Neural cell (in vitro differentiated cells): ENCODE measurements around the gene YWHAG. TPM values are rescaled to one million over a fixed set of nuclear protein-coding genes. Genes with fewer than 3 reads are reported as not detected.

Experiments
- H2AFZ ChIP-seq: fragments of 200-600, 300-800 bp; sonication (generic), shearing (Covaris generic); 2 replicates; pipeline ENCODE4 v1.6.0; 2014; ENCODE audit warnings: low read depth, mild to moderate bottlenecking, antibody characterized with exemption, low read length, moderate library complexity
- H3F3A ChIP-seq: fragments of 200-600 bp; shearing (Covaris generic); 2 replicates; pipeline ENCODE4 v1.6.1; 2016; ENCODE audit warnings: mild to moderate bottlenecking, moderate library complexity, mixed read lengths, antibody characterized with exemption, low read length; ENCODE audit not compliant: insufficient read depth, poor library complexity, severe bottlenecking
- H3K27ac ChIP-seq: fragments of 200-600, 300-800 bp; sonication (generic), shearing (Covaris generic); 2 replicates; pipeline ENCODE4 v1.5.1; 2014; ENCODE audit warnings: mild to moderate bottlenecking, low read length, moderate library complexity
- H3K27me3 ChIP-seq: fragments of 300-800, 200-600 bp; sonication (generic), shearing (Covaris generic); 2 replicates; pipeline ENCODE4 v1.6.0; 2014; ENCODE audit warnings: mild to moderate bottlenecking, low read depth, low read length, moderate library complexity; ENCODE audit not compliant: insufficient read depth
- H3K36me3 ChIP-seq: fragments of 300-800, 200-600 bp; sonication (generic), shearing (Covaris generic); 2 replicates; pipeline ENCODE4 v1.5.1; 2014; ENCODE audit warnings: mild to moderate bottlenecking, antibody characterized with exemption, low read length, moderate library complexity; ENCODE audit not compliant: insufficient read depth
- H3K4me2 ChIP-seq: fragments of 300-800, 200-600 bp; sonication (generic), shearing (Covaris generic); 2 replicates; pipeline ENCODE4 v1.6.0; 2014; ENCODE audit warnings: mild to moderate bottlenecking, low read length
- H3K4me3 ChIP-seq: fragments of 300-800, 200-600 bp; sonication (generic), shearing (Covaris generic); 2 replicates; pipeline ENCODE4 v1.5.1; 2014; ENCODE audit warnings: mild to moderate bottlenecking, low read length, moderate library complexity
- H3K79me2 ChIP-seq: fragments of 200-600 bp; shearing (Covaris generic); replicated peaks from 2 replicates; pipeline ENCODE4 v1.6.0; 2014; ENCODE audit warnings: mild to moderate bottlenecking, low read length, moderate library complexity; ENCODE audit not compliant: insufficient read depth
- H3K9ac ChIP-seq: fragments of 300-800, 200-600 bp; sonication (generic), shearing (Covaris generic); 2 replicates; pipeline ENCODE4 v1.6.1; 2016; ENCODE audit warnings: mild to moderate bottlenecking, low read length, mixed read lengths
- H3K9me2 ChIP-seq: fragments of 200-600 bp; shearing (Covaris generic); 2 replicates; pipeline ENCODE4 v1.6.1; 2016; ENCODE audit warnings: mild to moderate bottlenecking, low read length, mixed read lengths; ENCODE audit not compliant: insufficient read depth
- H3K9me3 ChIP-seq: fragments of 200-600, 300-800 bp; sonication (generic), shearing (Covaris generic); 2 replicates; pipeline ENCODE4 v1.6.1; 2016; ENCODE audit warnings: mild to moderate bottlenecking, mixed run types, low read length, moderate library complexity, mixed read lengths
- H4K20me1 ChIP-seq: fragments of 200-600 bp; shearing (Covaris generic); 2 replicates; pipeline ENCODE4 v1.6.1; 2016; ENCODE audit warnings: mild to moderate bottlenecking, mixed run types; ENCODE audit not compliant: insufficient read depth
- EP300 ChIP-seq: fragments of 450-650 bp; conservative IDR thresholded peaks from 2 replicates; pipeline ENCODE4 v1.6.1; 2014; ENCODE audit warnings: antibody characterized with exemption, mild to moderate bottlenecking, moderate library complexity; ENCODE audit not compliant: poor library complexity, severe bottlenecking
- EZH2 ChIP-seq: fragments of 200-600, 300-800 bp; shearing (Covaris generic), sonication (generic); IDR thresholded peaks from 2 replicates; pipeline ENCODE4 v1.6.1; 2014; ENCODE audit warnings: antibody characterized with exemption, low read length, borderline replicate concordance, mild to moderate bottlenecking; ENCODE audit not compliant: insufficient read depth, poor library complexity, severe bottlenecking
- MXI1 ChIP-seq: fragments of 450-650 bp; conservative IDR thresholded peaks from 2 replicates; pipeline ENCODE4 v1.6.1; 2014; ENCODE audit warnings: antibody characterized with exemption, mild to moderate bottlenecking; ENCODE audit not compliant: poor library complexity, severe bottlenecking
- POLR2AphosphoS5 ChIP-seq: IDR thresholded peaks from 2 replicates; pipeline ENCODE4 v1.6.1; 2012
- RAD21 ChIP-seq: fragments of 450-650 bp; conservative IDR thresholded peaks from 2 replicates; pipeline ENCODE4 v1.6.1; 2014; ENCODE audit warnings: antibody characterized with exemption, mild to moderate bottlenecking, moderate library complexity
- SMC3 ChIP-seq: fragments of 450-650 bp; conservative IDR thresholded peaks from 2 replicates; pipeline ENCODE4 v1.6.1; 2014; ENCODE audit warnings: antibody characterized with exemption, mild to moderate bottlenecking, moderate library complexity; ENCODE audit not compliant: poor library complexity
- TAF1 ChIP-seq: IDR thresholded peaks from 2 replicates; pipeline ENCODE4 v1.6.1; 2012; ENCODE audit warnings: low read depth
- polyA plus RNA-seq: library from polyadenylated mRNA; depleted of rRNA; stranded (reverse); fragments of >200 nt; gene quantifications from 2 replicates; pipeline ENCODE4 v1.2.3, GENCODE V29; 2014
- TF ChIP-seq, protein P1 (sequence below): IDR thresholded peaks from 2 replicates; pipeline ENCODE4 v1.6.1; 2012; ENCODE audit warnings: borderline replicate concordance
- TF ChIP-seq, protein P2 (sequence below): fragments of 450-650 bp; IDR thresholded peaks from 2 replicates; pipeline ENCODE4 v1.5.1; 2014; ENCODE audit warnings: antibody characterized with exemption, mild to moderate bottlenecking, moderate library complexity; ENCODE audit not compliant: poor library complexity, severe bottlenecking

The YWHAG gene
- polyA plus RNA-seq, 1 donor from 2014 or later: 284 TPM

GRCh38 chr7:76354516-76354915 is 4.3 kb downstream of the YWHAG start:
- Histone ChIP-seq H3F3A (peaks cover 10% of the 10 kb centered on the region), H3K9me3 (no peaks in the 10 kb centered on the region), H4K20me1 (peaks cover 37% of the 10 kb centered on the region), H3K36me3 (peaks cover 23% of the 10 kb centered on the region), H3K4me2 (no peak overlapping the region), H3K9ac (no peak overlapping the region), H3K27me3 (no peaks in the 10 kb centered on the region), H3K4me3 (peak overlapping the region; percentile 99), H3K9me2 (no peaks in the 10 kb centered on the region), H3K79me2 (peaks cover 88% of the 10 kb centered on the region), H3K27ac (no peak overlapping the region), H2AFZ (no peak overlapping the region)
- no peak for TF ChIP-seq RAD21
- TF ChIP-seq MXI1: no peak
- TF ChIP-seq, protein P1, sequence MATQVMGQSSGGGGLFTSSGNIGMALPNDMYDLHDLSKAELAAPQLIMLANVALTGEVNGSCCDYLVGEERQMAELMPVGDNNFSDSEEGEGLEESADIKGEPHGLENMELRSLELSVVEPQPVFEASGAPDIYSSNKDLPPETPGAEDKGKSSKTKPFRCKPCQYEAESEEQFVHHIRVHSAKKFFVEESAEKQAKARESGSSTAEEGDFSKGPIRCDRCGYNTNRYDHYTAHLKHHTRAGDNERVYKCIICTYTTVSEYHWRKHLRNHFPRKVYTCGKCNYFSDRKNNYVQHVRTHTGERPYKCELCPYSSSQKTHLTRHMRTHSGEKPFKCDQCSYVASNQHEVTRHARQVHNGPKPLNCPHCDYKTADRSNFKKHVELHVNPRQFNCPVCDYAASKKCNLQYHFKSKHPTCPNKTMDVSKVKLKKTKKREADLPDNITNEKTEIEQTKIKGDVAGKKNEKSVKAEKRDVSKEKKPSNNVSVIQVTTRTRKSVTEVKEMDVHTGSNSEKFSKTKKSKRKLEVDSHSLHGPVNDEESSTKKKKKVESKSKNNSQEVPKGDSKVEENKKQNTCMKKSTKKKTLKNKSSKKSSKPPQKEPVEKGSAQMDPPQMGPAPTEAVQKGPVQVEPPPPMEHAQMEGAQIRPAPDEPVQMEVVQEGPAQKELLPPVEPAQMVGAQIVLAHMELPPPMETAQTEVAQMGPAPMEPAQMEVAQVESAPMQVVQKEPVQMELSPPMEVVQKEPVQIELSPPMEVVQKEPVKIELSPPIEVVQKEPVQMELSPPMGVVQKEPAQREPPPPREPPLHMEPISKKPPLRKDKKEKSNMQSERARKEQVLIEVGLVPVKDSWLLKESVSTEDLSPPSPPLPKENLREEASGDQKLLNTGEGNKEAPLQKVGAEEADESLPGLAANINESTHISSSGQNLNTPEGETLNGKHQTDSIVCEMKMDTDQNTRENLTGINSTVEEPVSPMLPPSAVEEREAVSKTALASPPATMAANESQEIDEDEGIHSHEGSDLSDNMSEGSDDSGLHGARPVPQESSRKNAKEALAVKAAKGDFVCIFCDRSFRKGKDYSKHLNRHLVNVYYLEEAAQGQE: no peak
- TF ChIP-seq SMC3: no peak
- TF ChIP-seq EP300: no peak
- no peak for TF ChIP-seq POLR2AphosphoS5
- TF ChIP-seq, protein P2, sequence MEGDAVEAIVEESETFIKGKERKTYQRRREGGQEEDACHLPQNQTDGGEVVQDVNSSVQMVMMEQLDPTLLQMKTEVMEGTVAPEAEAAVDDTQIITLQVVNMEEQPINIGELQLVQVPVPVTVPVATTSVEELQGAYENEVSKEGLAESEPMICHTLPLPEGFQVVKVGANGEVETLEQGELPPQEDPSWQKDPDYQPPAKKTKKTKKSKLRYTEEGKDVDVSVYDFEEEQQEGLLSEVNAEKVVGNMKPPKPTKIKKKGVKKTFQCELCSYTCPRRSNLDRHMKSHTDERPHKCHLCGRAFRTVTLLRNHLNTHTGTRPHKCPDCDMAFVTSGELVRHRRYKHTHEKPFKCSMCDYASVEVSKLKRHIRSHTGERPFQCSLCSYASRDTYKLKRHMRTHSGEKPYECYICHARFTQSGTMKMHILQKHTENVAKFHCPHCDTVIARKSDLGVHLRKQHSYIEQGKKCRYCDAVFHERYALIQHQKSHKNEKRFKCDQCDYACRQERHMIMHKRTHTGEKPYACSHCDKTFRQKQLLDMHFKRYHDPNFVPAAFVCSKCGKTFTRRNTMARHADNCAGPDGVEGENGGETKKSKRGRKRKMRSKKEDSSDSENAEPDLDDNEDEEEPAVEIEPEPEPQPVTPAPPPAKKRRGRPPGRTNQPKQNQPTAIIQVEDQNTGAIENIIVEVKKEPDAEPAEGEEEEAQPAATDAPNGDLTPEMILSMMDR: no peak
- TF ChIP-seq TAF1: no peak
- TF ChIP-seq EZH2: no peak

DNA sequence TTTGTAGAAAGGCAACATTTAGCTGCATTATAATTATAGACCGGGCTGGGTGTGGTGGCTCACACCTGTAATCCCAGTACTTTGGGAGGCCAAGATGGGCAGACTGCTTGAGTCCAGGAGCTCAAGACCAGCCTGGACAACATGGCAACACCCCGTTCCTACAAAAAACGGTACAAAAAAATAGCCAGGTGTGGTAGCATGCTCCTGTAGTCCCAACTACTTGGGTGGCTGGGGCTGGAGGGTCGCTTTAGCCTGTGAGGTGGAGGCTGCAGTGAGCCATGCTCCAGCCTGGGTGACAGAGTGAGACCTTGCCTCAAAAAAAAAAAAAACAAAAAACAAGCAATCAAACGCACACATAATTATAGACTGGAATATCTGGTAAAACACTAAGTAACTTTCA is 5.0 kb downstream of the YWHAG start:
- Histone ChIP-seq H3K9me3 (no peaks in the 10 kb centered on the region), H4K20me1 (peaks cover 38% of the 10 kb centered on the region), H3K4me3 (no peak overlapping the region), H3K79me2 (peaks cover 94% of the 10 kb centered on the region), H3K9me2 (no peaks in the 10 kb centered on the region), H3F3A (peaks cover 10% of the 10 kb centered on the region), H3K36me3 (peaks cover 23% of the 10 kb centered on the region), H3K9ac (no peak overlapping the region), H3K27me3 (no peaks in the 10 kb centered on the region), H3K4me2 (no peak overlapping the region), H2AFZ (no peak overlapping the region), H3K27ac (no peak overlapping the region)
- TF ChIP-seq POLR2AphosphoS5: no peak
- no peak for TF ChIP-seq MXI1
- TF ChIP-seq, protein P1: no peak
- TF ChIP-seq EZH2: no peak
- no peak for TF ChIP-seq EP300
- no peak for TF ChIP-seq RAD21
- TF ChIP-seq, protein P2: no peak
- TF ChIP-seq TAF1: no peak
- TF ChIP-seq SMC3: no peak
